Activated CD4-positive, alpha-beta memory T cell treated with anti-CD3 and anti-CD28 coated beads for 36 hours (primary cell): Measurements from ENCODE around the gene CSK. TPM values are rescaled to one million over a fixed set of nuclear protein-coding genes. Genes with fewer than 3 reads are reported as not detected.
A peak's percentile ranks its signal among the peaks of the same experiment; 100 is the strongest.

ENCODE experiments used
- CTCF ChIA-PET: fragments of 350-600 bp; sonication (Branson Sonifier 250); formaldehyde crosslinking; loops from one replicate; lab custom pipeline; 2021; ENCODE audit warnings: antibody characterized with exemption, inconsistent platforms; lab: Charles Lee
- POLR2A ChIA-PET: fragments of 350-600 bp; sonication (Branson Sonifier 250); formaldehyde crosslinking; loops from one replicate; lab custom pipeline; 2021; ENCODE audit warnings: antibody characterized with exemption; lab: Charles Lee
- DNase-seq: peaks from one replicate; pipeline ENCODE4 v3.0.0-alpha.2; 2020
- H3K27ac Mint-ChIP-seq: one replicate; pipeline ENCODE4 v1.8.0; 2021; ENCODE audit warnings: mixed read lengths
- H3K27me3 Mint-ChIP-seq: one replicate; pipeline ENCODE4 v1.8.0; 2021; ENCODE audit warnings: mixed read lengths
- H3K36me3 Mint-ChIP-seq: one replicate; pipeline ENCODE4 v1.8.0; 2021; ENCODE audit warnings: mixed read lengths
- H3K4me1 Mint-ChIP-seq: one replicate; pipeline ENCODE4 v1.8.0; 2021; ENCODE audit warnings: low read depth, mixed read lengths
- H3K4me3 Mint-ChIP-seq: one replicate; pipeline ENCODE4 v1.8.0; 2021; ENCODE audit warnings: mild to moderate bottlenecking, mixed read lengths
- H3K9me3 Mint-ChIP-seq: one replicate; pipeline ENCODE4 v1.8.0; 2021; ENCODE audit warnings: mixed read lengths
- intact Hi-C: fragments of 100-400 bp; cut with micrococcal nuclease; formaldehyde crosslinking; loops from one replicate; pipeline ENCODE4 v1.15.1; 2023
- total RNA-seq, 2 experiments: library from RNA; stranded (reverse); gene quantifications; one replicate each; pipeline ENCODE4 v1.2.3, GENCODE V29; 2021

CSK gene
- total RNA-seq, 2 experiments from 2014 or later, result 260 to 262 TPM

DNA sequence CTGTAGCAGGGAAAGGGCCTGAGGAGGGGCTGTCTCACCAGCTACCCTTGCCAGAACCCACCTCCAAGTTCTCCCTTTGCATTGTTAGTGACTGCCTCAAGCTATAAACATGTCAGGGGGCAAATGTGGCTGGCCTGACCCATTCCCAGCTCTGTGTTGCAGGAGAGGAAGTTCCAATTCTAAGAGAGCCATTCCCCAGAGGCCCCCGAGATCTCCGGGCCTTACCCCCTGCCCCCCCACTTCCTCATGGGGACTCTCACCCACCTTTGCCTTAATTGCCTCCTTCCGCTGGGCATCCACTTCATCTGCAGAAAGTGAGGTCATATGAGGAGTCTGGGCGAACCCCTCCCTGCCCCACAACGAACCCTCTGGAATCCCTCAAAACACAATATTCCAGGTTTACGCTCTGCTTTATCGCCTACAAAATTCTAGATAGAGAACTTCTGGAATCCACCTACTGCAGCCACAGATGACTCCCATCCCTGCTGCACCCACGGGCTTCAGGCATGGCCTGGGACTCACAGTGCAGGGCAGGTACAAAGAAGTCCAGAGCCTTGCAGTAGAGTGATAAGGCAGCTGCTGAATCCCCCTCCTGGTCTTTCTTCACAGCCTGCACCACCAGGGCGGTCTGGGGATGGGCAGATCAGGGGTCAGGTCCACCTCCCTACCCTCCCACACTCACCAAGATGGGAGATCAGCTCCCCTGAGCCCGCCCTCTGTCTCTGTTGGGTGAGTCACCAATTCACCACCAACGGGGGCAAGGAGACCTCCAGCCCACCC, 57.1 kb downstream of the CSK start:
- Mint-ChIP-seq H3K4me1 (peaks cover 22% of the 10 kb centered on the region), H3K27me3 (no peaks in the 10 kb centered on the region), H3K36me3 (peaks cover 21% of the 10 kb centered on the region), H3K27ac (no peak overlapping the region), H3K4me3 (no peak overlapping the region), H3K9me3 (no peaks in the 10 kb centered on the region)
- DNase-seq, result no peak
- ChIA-PET POLR2A (no interaction called here), CTCF (interaction anchor here (2.2 kb wide), 1 partner anchor 39 kb away, joined by 7 read pairs; no protein-coding TSS in a partner anchor)
- intact Hi-C loops, result no loop called here

DNA sequence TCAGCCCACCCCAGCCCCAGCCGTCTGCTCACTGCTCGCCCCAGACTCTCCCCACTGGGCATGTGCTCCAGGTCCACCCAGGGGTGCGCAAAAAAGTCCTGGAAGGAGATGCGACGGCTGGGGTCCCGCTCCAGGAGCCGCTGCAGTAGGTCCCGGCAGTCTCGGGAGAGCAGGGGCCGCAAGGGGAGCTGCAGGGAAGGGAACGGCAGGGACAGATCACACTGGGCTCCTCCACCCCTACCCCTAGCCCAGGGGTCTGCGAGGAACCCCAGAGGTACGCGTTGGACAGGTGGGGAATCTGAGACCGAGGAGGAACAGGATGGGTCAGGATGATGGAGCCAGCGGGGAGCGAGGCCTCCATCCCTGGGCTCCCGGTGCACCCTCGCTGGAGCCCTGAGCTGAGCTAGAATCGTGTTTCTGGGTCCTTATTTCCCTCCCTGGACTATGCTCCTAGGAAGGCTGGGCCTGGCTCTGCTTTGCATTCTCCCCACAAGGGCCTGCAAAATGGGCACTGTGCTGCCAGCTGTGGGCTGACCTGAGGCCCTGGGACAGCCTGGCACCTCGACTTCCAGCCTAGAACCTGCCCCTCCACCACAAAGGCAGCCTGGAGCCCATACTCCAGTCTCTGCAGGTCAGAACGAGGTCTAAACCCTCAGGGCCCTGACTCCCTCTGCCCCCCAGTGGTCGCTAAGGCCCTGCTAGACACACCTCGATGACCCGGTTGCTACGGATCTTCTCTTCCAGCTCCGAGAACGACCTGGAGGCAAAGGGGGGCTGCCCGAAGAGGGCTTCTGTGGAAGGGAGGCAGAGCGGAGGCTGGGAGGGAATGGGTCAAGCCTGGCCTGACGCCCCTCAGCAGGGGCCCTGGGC, 57.9 kb downstream of the CSK start:
- Mint-ChIP-seq H3K27me3 (no peaks in the 10 kb centered on the region), H3K4me1 (peaks cover 31% of the 10 kb centered on the region), H3K27ac (no peak overlapping the region), H3K4me3 (no peak overlapping the region), H3K9me3 (no peaks in the 10 kb centered on the region), H3K36me3 (peaks cover 21% of the 10 kb centered on the region)
- ChIA-PET CTCF (interaction anchor here (1.2 to 5.3 kb wide), 3 partner anchors 25 to 71 kb away, joined by 3 to 41 read pairs (median 3); no protein-coding TSS in a partner anchor), POLR2A (no interaction called here)
- intact Hi-C loops, result loop anchor here (5.0 kb wide), 3 partner anchors 53 to 613 kb away; partner anchors contain the start of genes CSK, MPI and SIN3A
- no peak for DNase-seq

- Mint-ChIP-seq H3K4me1 (peaks cover 42% of the 10 kb centered on the region), H3K36me3 (peaks cover 22% of the 10 kb centered on the region), H3K27ac (peak overlapping the region; percentile 58), H3K4me3 (peak overlapping the region; percentile 92), H3K9me3 (no peaks in the 10 kb centered on the region), H3K27me3 (no peaks in the 10 kb centered on the region)
- DNase-seq, result no peak
- CTCF ChIA-PET, result interaction anchor here (1.2 to 5.3 kb wide), 5 partner anchors 23 to 109 kb away, joined by 3 to 41 read pairs (median 7); no protein-coding TSS in a partner anchor
- intact Hi-C loops, result loop anchor here (5.0 kb wide), 3 partner anchors 51 to 611 kb away; partner anchors contain the start of genes CSK, MPI and SIN3A
- POLR2A ChIA-PET, result no interaction called here
Observed at GRCh38 chr15:74840851-74841775, 59.2 kb downstream of the CSK start.

GRCh38 chr15:74841891-74842373, 60.1 kb downstream of the CSK start:
- ChIA-PET CTCF (interaction anchor here (0.7 to 5.3 kb wide), 10 partner anchors 12 to 223 kb away, joined by 3 to 41 read pairs (median 7); partner anchors contain the start of gene FAM219B), POLR2A (interaction anchor here (0.9 to 1.4 kb wide), 3 partner anchors 54 to 64 kb away, joined by 3 to 5 read pairs (median 4); no protein-coding TSS in a partner anchor)
- intact Hi-C loops, result loop anchor here (5.0 kb wide), 3 partner anchors 50 to 610 kb away; partner anchors contain the start of genes CSK, MPI and SIN3A
- Mint-ChIP-seq H3K27ac (no peak overlapping the region), H3K4me1 (peaks cover 44% of the 10 kb centered on the region), H3K27me3 (no peaks in the 10 kb centered on the region), H3K9me3 (no peaks in the 10 kb centered on the region), H3K4me3 (peak overlapping the region; percentile 92), H3K36me3 (peaks cover 24% of the 10 kb centered on the region)
- DNase-seq, result no peak

- DNase-seq, result peak; percentile 95
- peak within 1 kb of the TSS; percentile 93 for H3K27ac Mint-ChIP-seq
- no peaks in the 10 kb centered on the region for H3K9me3 Mint-ChIP-seq
- ChIA-PET CTCF (interaction anchor here (0.7 to 5.3 kb wide), 14 partner anchors 13 to 224 kb away, joined by 3 to 41 read pairs (median 6); partner anchors contain the start of gene FAM219B), POLR2A (interaction anchor here (0.6 to 2.4 kb wide), 8 partner anchors 14 to 228 kb away, joined by 3 to 9 read pairs (median 4); partner anchors contain the start of gene CLK3)
- H3K27me3 Mint-ChIP-seq, result no peaks in the 10 kb centered on the region
- peaks cover 27% of the 10 kb centered on the region for H3K36me3 Mint-ChIP-seq
- intact Hi-C loops, result loop anchor here (1.0 to 5.0 kb wide), 4 partner anchors 49 to 609 kb away; partner anchors contain the start of genes CSK, MPI and SIN3A
- peak within 1 kb of the TSS; percentile 92 for H3K4me3 Mint-ChIP-seq
- peaks cover 44% of the 10 kb centered on the region for H3K4me1 Mint-ChIP-seq
Observed at GRCh38 chr15:74842581-74843444, 60.9 kb downstream of the CSK start, which contains the start of gene ULK3. TSS of gene ULK3 (minus strand) at chr15:74843156. CDS start at chr15:74843105, 51 bp downstream.

GRCh38 chr15:74843445-74843828, 61.6 kb downstream of the CSK start:
- H3K9me3 Mint-ChIP-seq, result no peaks in the 10 kb centered on the region
- no peaks in the 10 kb centered on the region for H3K27me3 Mint-ChIP-seq
- peak overlapping the region; percentile 93 for H3K27ac Mint-ChIP-seq
- H3K4me1 Mint-ChIP-seq, result peaks cover 44% of the 10 kb centered on the region
- POLR2A ChIA-PET, result interaction anchor here (0.6 to 2.4 kb wide), 7 partner anchors 15 to 228 kb away, joined by 3 to 9 read pairs (median 4); partner anchors contain the start of gene CLK3
- H3K36me3 Mint-ChIP-seq, result peaks cover 30% of the 10 kb centered on the region
- CTCF ChIA-PET, result interaction anchor here (1.0 to 5.3 kb wide), 12 partner anchors 16 to 210 kb away, joined by 3 to 41 read pairs (median 6); partner anchors contain the start of gene FAM219B
- DNase-seq, result no peak
- peak overlapping the region; percentile 92 for H3K4me3 Mint-ChIP-seq
- intact Hi-C loops, result loop anchor here (1.0 to 5.0 kb wide), 4 partner anchors 49 to 609 kb away; partner anchors contain the start of genes CSK, MPI and SIN3A

GRCh38 chr15:74843891-74844299, 62.0 kb downstream of the CSK start:
- Mint-ChIP-seq H3K4me3 (peak overlapping the region; percentile 92), H3K36me3 (peaks cover 33% of the 10 kb centered on the region), H3K27me3 (no peaks in the 10 kb centered on the region), H3K4me1 (peaks cover 44% of the 10 kb centered on the region), H3K27ac (peak overlapping the region; percentile 93), H3K9me3 (no peaks in the 10 kb centered on the region)
- intact Hi-C loops, result loop anchor here (1.0 to 5.0 kb wide), 4 partner anchors 48 to 608 kb away; partner anchors contain the start of genes CSK, MPI and SIN3A
- POLR2A ChIA-PET, result interaction anchor here (1.3 to 2.4 kb wide), 3 partner anchors 26 to 60 kb away, joined by 3 to 9 read pairs (median 4); no protein-coding TSS in a partner anchor
- CTCF ChIA-PET, result interaction anchor here (1.0 to 5.3 kb wide), 9 partner anchors 16 to 211 kb away, joined by 3 to 41 read pairs (median 9); partner anchors contain the start of gene FAM219B
- DNase-seq, result no peak

- CTCF ChIA-PET, result interaction anchor here (0.6 to 5.3 kb wide), 13 partner anchors 25 to 211 kb away, joined by 3 to 41 read pairs (median 4); partner anchors contain the start of genes CSK and FAM219B
- peak; percentile 27 for DNase-seq
- intact Hi-C loops, result loop anchor here (1.0 to 5.0 kb wide), 5 partner anchors 26 to 608 kb away; partner anchors contain the start of genes CSK, FAM219B, MPI and SIN3A
- H3K4me1 Mint-ChIP-seq, result peaks cover 44% of the 10 kb centered on the region
- POLR2A ChIA-PET, result interaction anchor here (0.8 to 2.4 kb wide), 4 partner anchors 25 to 1212 kb away, joined by 3 to 9 read pairs (median 5); partner anchors contain the start of gene MPI
- H3K9me3 Mint-ChIP-seq, result no peaks in the 10 kb centered on the region
- H3K36me3 Mint-ChIP-seq, result peaks cover 32% of the 10 kb centered on the region
- H3K4me3 Mint-ChIP-seq, result peak overlapping the region; percentile 92
- no peaks in the 10 kb centered on the region for H3K27me3 Mint-ChIP-seq
- peak overlapping the region; percentile 93 for H3K27ac Mint-ChIP-seq
Observed at GRCh38 chr15:74844319-74845207, 62.7 kb downstream of the CSK start.
